HG02642 (cell line): Measurements from ENCODE around the gene IFIT2.
"Not testable (repeated sequence)": the region's sequence is repeated elsewhere in the genome, so short reads cannot be mapped to it uniquely, and the experiment has no call there.

Experiments used
- ATAC-seq: cut with Tn5 transposase; IDR thresholded peaks from one replicate; pipeline ENCODE4 v1.9.1; 2021; ENCODE audit warnings: mild to moderate bottlenecking; ENCODE audit not compliant: unreplicated experiment, poor library complexity

Gene IFIT2

GRCh38 chr10:89279421-89279869, 22.4 kb upstream of the IFIT2 start:
- no peak for ATAC-seq

GRCh38 chr10:89280508-89280907, 21.3 kb upstream of the IFIT2 start:
- no peak for ATAC-seq

DNA sequence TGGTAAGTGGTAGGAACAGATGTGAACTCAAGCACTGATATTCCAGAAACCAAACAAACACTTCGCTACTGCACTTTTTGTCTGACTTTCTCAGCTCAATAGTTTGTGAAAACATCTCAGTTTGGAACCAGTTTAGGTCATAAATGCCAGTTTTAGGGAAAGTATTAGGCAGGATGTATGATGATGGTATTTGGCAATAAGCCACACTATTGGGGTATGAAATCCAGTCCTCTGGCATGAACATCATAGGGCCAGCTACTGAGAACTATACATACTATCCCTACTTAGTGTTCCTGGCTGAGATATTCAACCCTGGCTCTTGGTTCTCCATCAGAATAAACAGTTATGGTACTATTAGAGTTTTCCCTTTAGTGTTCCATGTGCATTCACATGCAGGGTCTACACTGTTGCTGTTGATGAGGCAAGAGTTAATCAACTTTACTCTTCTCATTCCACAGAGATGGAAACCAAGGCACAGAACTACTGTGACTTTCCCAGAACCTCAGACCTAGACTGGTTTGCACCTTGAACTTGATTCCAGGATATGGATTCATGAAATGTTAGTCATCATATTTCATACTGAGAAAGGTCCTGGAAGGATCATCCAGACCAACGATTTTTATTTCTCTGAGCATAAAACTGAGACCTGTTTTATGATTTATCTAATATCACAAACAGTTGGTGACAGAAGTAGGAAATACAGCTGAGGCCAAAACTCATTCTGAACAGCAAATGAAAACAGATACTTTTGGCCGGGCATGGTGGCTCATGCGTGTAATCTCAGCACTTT, 20.0 kb upstream of the IFIT2 start:
- no peak for ATAC-seq

- no peak for ATAC-seq
These were observed 18.6 kb upstream of the IFIT2 start for GRCh38 chr10:89283025-89283935.

- no peak for ATAC-seq
These were observed 17.8 kb upstream of the IFIT2 start for GRCh38 chr10:89283936-89284475.

GRCh38 chr10:89284711-89285110, 17.1 kb upstream of the IFIT2 start:
- not testable (repeated sequence) for ATAC-seq

- not testable (repeated sequence) for ATAC-seq
These were observed 16.5 kb upstream of the IFIT2 start for GRCh38 chr10:89285303-89285702.

- no peak for ATAC-seq
These were observed 7.1 kb upstream of the IFIT2 start for GRCh38 chr10:89294721-89295239.

- ATAC-seq = no peak
These were observed 6.2 kb upstream of the IFIT2 start for GRCh38 chr10:89295597-89295996.

- ATAC-seq = no peak
These were observed 5.6 kb upstream of the IFIT2 start for GRCh38 chr10:89296220-89296648.

GRCh38 chr10:89297356-89297755, 4.5 kb upstream of the IFIT2 start:
- ATAC-seq = no peak

DNA sequence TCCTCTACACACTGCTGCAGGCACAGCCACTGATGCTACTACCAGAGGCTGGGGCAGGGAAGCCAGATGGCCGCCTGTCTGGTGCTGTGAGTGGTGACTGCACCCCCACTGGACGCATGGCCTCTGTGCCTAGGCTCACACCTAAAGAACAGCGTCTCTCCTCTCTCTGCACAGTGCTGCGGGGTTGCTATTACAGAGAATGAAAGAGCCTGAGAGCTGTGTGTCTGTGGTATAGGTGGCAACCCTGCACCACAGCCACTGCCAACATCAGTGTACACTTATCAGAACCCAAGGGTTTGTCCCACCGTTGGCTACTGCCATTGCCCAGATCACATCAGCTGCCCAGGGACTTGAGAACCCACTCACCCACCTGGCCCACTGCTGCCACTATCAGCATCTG, 4.1 kb upstream of the IFIT2 start:
- no peak for ATAC-seq

- ATAC-seq = no peak
These were observed 2.8 kb upstream of the IFIT2 start for GRCh38 chr10:89299031-89299430.

GRCh38 chr10:89301232-89301631, 614 bp upstream of the IFIT2 start:
- ATAC-seq = no peak

- ATAC-seq = no peak
These were observed 779 bp downstream of the IFIT2 start for GRCh38 chr10:89302625-89303024.

DNA sequence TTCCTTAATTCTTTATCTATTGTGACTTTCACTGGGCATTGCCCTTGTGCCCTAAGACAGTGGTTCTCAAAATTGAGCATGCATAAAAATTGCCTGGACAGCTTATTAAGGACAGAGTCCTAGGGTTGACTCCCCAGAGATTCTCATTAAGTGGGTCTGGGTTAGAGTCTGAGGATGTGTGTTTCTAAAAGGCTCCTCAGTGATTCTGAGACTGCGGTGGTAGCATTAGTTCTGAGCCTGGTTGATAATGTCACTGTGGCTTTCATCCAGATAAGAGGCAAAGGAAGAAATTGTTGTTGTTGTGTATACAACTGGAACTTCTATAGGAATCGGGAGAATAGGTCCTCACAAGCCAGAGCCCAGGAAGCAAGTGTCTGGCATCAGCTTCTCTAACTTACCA, 1.3 kb downstream of the IFIT2 start:
- no peak for ATAC-seq

- no peak for ATAC-seq
These were observed 2.2 kb downstream of the IFIT2 start for GRCh38 chr10:89304026-89304425.

GRCh38 chr10:89304446-89304845, 2.6 kb downstream of the IFIT2 start:
- ATAC-seq = no peak

DNA sequence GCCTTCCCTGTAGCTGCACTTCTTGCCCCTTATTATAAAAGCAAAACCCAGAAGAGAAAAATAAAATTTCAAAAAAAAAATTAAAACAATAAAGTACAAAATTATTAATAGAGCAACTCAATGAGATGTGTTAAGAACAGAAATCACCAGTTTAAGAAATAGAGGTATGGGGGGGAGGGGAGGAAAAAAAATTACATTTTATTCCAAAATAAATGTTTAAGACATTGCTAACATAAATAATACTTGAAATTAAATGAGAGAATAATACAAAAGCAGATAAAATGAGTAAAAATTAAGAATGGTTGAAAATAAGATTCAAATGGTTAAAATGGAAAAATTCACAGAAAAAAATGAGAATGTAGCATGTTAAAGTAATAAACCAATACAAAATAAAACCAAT, 3.1 kb downstream of the IFIT2 start:
- no peak for ATAC-seq

GRCh38 chr10:89305766-89306433, 4.1 kb downstream of the IFIT2 start:
- ATAC-seq = no peak
